HG03196 (cell line): Measurements from ENCODE around the gene OR2T10.
"Not testable (repeated sequence)": the region's sequence is repeated elsewhere in the genome, so short reads cannot be mapped to it uniquely, and the experiment has no call there.

Experiments
- ATAC-seq: cut with Tn5 transposase; IDR thresholded peaks from one replicate; pipeline ENCODE4 v1.9.1; 2021; ENCODE audit not compliant: unreplicated experiment

The OR2T10 gene

GRCh38 chr1:248597589-248597988, at the start of gene OR2T10:
TSS of gene OR2T10 (minus strand) at chr1:248597700. CDS start at chr1:248593768, 3,932 bp downstream.
- ATAC-seq: no peak

GRCh38 chr1:248645178-248645577, 47.7 kb upstream of the OR2T10 start, which contains the start of gene OR2T35:
TSS of gene OR2T35 (minus strand) at chr1:248645278. CDS start at chr1:248639258, 6,020 bp downstream.
- not testable (repeated sequence) for ATAC-seq

GRCh38 chr1:248642971-248643651, 45.6 kb upstream of the OR2T10 start:
- ATAC-seq: peak; percentile 56

DNA sequence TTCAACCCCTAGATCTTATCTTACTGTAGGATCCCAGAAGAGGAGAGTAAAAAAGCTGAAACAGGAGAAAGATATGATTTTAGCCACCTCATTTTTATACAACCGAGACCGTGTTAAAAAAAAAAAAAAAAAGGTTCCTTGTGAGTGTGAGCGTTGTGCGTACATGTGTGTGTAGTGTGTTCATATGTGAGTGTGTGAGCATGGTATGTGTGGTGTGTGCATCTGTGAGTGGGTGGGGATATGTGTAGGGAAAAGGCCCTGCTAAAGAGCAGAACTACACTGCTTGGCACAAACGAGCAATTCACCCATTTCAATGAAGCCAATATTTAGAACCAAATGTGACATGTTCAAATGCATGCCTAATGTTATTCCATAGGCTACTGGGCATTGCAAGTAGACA, 44.1 kb upstream of the OR2T10 start:
- ATAC-seq: not testable (repeated sequence)

DNA sequence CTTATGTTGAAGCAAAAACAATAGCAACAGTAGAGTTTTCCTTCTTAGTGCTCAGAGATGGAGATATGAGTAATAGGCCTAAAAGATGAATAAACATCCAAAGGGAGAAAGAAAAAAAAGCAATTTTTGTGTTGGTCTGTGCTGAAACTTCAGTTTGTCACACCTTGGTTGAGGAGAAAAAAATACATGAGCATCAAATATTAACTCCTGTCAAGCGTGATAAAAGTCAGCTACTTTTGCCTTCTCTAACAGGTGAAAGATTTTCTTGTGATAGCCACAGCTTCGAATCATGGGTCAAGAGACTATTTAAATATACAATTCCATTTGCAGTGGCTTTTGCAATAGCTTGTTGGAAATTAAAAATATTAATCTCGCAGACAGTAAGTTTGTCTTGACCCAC, 43.4 kb upstream of the OR2T10 start:
- ATAC-seq: peak; percentile 37

- ATAC-seq: not testable (repeated sequence)
Observed at GRCh38 chr1:248639652-248640051, 42.2 kb upstream of the OR2T10 start.

DNA sequence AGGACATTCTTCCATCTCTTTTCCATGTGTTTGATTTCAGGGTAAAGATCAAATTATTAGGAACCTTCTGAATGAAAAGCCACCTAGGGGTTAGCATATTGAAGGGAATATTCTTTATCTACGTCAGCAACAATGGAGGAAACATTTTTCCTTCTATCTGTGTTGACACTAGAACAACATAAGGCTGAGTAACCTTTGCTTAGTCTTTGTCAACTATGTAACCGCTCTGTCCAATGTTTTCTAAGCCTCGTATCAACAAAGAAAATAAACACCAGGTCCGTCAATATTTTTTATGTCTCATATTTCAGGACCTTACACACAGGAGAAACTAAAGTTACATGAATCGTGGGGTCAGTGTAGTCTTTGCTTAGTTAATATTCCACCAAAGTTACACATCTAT, 39.1 kb upstream of the OR2T10 start:
- ATAC-seq: not testable (repeated sequence)

DNA sequence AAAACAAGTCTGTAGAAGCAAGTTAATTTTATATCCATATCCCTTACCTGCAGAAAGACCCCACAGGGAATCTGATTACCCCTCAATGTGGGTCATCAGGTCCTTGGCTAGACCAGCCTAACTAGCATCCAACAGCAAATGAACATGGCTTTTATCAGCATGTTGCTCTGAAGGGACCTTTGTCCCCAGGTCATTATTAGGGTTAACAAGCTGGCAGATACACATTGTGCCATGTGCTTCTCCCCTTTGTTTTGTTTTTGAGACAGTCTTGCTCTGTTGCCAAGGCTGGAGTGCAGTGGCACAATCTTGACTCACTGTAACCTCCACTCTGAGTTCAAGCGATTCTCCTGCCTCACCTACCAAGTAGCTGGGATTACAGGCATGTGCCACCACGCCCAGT, 37.5 kb upstream of the OR2T10 start, which contains the start of gene OR2T11:
Gene OR2T11 (minus strand): TSS at position 101 of the 400 bp plus-strand sequence. CDS start 7,963 bp downstream, outside the sequence.
- ATAC-seq: not testable (repeated sequence)

GRCh38 chr1:248631354-248632008, 34.0 kb upstream of the OR2T10 start:
- no peak for ATAC-seq

- no peak for ATAC-seq
Observed at GRCh38 chr1:248630551-248630950, 33.1 kb upstream of the OR2T10 start.

DNA sequence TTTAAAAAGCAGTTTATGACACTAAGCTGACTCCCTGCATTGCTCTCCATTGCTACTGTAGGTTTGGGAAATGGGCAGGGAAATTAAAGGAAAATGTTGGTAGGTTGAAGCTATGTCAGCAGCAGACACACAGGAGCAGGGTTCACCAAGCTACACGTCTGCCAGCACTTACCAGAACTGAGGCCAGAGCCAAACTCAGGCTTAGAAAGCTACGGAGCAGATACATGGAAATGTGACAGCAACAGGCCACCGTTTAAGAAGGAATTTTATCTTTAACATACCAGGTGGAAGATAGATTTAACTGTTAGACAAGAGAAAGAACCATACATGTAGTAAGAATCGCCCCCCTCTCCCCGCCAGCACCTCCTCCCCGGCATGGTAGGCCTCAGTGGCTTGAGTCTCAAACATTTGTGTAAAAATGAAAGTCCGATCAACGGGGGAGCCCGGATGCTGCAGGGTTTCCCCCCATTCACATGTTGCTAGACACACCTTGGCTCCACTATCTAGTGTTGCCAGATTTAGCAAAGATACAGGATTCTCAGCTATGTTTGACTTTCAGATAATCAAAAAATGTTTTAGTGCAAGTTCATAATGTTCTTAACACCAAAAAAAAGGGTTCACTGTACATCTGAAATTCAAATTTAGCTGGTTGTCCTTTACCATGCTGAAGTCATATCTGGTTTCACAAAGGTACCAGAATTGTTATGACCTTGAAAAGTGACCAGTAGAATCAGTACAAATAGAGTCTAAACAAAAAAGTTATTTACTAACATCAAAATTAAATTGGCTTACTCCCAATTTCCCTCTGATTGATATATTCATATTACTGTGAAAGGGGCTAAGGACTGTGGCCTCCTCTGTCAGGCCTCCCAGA, 30.7 kb upstream of the OR2T10 start:
- ATAC-seq: peak; percentile 96

- no peak for ATAC-seq
Observed at GRCh38 chr1:248625971-248626370, 28.5 kb upstream of the OR2T10 start.

DNA sequence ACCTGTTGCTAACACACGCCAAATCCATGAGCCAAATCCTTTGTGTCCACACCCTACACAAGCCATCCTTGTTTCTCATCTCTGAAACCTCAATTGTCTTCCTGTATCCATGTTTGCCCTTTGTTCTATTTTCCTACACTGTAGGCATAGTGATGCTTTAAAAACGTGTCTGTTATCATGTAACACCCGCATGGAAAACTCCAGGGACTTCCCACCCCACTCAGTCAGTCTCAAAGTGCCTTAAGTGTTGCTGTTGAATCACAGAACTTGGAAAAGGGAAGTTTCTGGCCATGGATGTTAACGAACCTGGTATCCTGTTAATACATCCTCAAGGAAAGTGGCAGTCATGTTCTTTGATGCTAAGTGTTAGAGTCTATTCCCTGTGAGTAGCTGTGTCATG, 27.7 kb upstream of the OR2T10 start:
- no peak for ATAC-seq

DNA sequence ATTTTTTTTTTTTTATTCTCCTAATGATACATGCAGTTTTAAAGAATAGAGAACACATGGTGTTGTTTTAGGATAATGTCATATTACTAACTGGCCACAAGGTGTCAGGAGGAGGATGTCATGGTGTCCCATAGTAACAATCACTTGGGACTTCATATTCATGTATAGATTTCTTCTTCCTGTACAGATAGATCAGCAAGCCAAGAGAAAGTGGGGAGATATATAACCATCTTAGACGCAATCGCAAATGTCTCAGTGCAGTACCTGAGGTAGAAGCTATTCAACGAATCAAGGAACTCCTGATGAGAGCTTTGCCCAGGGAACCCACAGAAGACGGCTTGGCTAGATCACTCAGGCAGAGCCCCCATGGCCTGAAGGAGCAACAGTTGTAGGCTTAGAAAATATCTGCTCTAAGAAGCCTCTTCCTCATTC, 25.1 kb upstream of the OR2T10 start:
- ATAC-seq: peak; percentile 90

- ATAC-seq: no peak
Observed at GRCh38 chr1:248621770-248622169, 24.3 kb upstream of the OR2T10 start.

DNA sequence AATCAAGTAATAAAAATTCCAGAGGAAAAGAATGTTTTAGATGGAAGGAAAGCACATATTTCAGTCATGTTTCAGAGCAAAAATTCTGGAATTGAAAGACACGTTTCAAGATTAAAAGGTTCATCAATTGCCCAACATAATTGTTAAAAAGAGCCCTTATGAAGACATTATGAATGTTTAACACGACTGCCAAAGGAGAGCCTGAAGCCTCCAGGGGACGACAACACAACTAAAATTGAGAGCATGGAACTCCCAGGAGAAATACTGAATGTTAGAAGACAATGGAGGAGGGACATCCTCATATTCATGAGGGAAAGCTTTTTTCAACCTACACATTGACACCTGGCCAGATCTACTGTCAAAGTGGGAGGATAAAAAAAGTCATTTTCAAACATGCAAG, 21.4 kb upstream of the OR2T10 start:
- no peak for ATAC-seq

- no peak for ATAC-seq
Observed at GRCh38 chr1:248618119-248618518, 20.6 kb upstream of the OR2T10 start.

DNA sequence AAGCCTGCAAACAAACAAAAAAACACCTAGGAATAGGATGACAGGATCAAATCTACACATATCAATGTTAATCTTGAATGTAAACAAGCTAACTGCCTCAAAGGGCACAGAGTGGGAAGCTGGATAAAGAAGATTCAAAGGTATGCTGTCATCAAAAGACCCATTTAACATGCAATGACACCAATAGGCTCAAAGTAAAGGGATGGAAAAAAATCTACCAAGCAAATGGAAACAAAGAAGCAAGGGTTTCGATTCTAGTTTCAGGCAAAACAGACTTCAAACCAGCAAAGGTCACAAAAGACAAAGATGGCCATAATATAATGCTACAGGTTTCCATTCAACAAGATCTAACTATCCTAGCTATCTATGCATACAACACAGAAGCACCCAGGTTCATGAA, 16.2 kb upstream of the OR2T10 start:
- ATAC-seq: no peak

DNA sequence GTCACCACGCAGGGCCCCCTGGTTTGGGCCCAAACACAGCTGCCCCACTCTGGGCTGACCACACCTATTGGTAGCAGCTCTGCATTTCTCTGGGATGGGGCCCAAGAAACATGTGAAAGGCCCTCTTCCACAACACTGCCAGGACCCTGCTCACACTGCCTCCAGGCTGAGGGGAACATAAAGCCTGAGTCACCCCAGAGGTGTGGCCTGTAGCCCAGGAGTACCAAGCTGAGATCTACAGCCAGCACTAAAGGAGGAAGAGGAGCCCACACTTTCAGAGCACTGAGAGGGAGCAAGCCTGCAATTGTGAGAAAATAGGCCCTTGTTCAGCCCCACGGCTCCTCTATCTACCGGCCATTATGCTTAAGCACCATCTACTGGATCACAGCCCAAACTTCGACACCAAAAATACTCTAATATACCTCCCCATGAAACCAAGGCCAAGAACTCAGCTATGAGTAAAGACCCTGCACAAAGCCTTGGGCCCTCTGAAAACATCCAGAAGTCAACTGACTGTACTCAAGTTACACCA, 14.4 kb upstream of the OR2T10 start:
- no peak for ATAC-seq

GRCh38 chr1:248610301-248610700, 12.8 kb upstream of the OR2T10 start:
- no peak for ATAC-seq

GRCh38 chr1:248599396-248599795, 1.9 kb upstream of the OR2T10 start:
- ATAC-seq: no peak
